Progenitor cell of endocrine pancreas (in vitro differentiated cells): Measurements from ENCODE around the gene LRRC3. TPM values are rescaled to one million over a fixed set of nuclear protein-coding genes. Genes with fewer than 3 reads are reported as not detected.

Source experiments
- DNase-seq: peaks from one replicate; pipeline ENCODE4 v3.0.0; 2021; ENCODE audit warnings: low spot score; ENCODE audit not compliant: unreplicated experiment
- H3K27ac Mint-ChIP-seq: 2 replicates; pipeline ENCODE4 v1.8.0; 2021; ENCODE audit warnings: mild to moderate bottlenecking, moderate library complexity, mixed read lengths
- H3K27me3 Mint-ChIP-seq: 2 replicates; pipeline ENCODE4 v1.8.0; 2021; ENCODE audit warnings: mixed read lengths
- H3K36me3 Mint-ChIP-seq: 2 replicates; pipeline ENCODE4 v1.8.0; 2022; ENCODE audit warnings: mixed read lengths; ENCODE audit not compliant: insufficient read depth
- H3K4me1 Mint-ChIP-seq: 2 replicates; pipeline ENCODE4 v1.8.0; 2021; ENCODE audit warnings: low read depth, mixed read lengths
- H3K4me3 Mint-ChIP-seq: 2 replicates; pipeline ENCODE4 v1.8.0; 2021; ENCODE audit warnings: low read depth, mild to moderate bottlenecking, moderate library complexity, mixed read lengths
- H3K9me3 Mint-ChIP-seq: 2 replicates; pipeline ENCODE4 v1.8.0; 2021; ENCODE audit warnings: low read depth, mixed read lengths
- CTCF ChIP-seq: fragments of 200-600 bp; sonication (generic); IDR thresholded peaks from one replicate; pipeline ENCODE4 v1.5.0; 2021; ENCODE audit warnings: antibody characterized with exemption, mild to moderate bottlenecking; ENCODE audit not compliant: unreplicated experiment
- total RNA-seq: library from RNA; stranded (reverse); gene quantifications from 2 replicates; pipeline ENCODE4 v1.2.1, GENCODE V29; 2021

LRRC3 gene
- total RNA-seq, 1 donor from 2014 or later = 5.1 TPM

- no peaks in the 10 kb centered on the region for H3K4me1 Mint-ChIP-seq
- no peak overlapping the region for H3K4me3 Mint-ChIP-seq
Observed at GRCh38 chr21:44464351-44464750, 9.0 kb downstream of the LRRC3 start.

GRCh38 chr21:44466351-44466954, 11.1 kb downstream of the LRRC3 start:
- Mint-ChIP-seq H3K27ac (no peak overlapping the region), H3K36me3 (no peaks in the 10 kb centered on the region), H3K27me3 (no peaks in the 10 kb centered on the region), H3K9me3 (no peaks in the 10 kb centered on the region), H3K4me1 (no peaks in the 10 kb centered on the region), H3K4me3 (no peak overlapping the region)
- no peak for DNase-seq
- TF ChIP-seq CTCF = no peak

More at GRCh38 chr21:44464351-44464750, 9.0 kb downstream of the LRRC3 start:
- no peaks in the 10 kb centered on the region for H3K27me3 Mint-ChIP-seq
- TF ChIP-seq CTCF = no peak
- no peaks in the 10 kb centered on the region for H3K36me3 Mint-ChIP-seq
- no peak overlapping the region for H3K27ac Mint-ChIP-seq
- no peak for DNase-seq
- no peaks in the 10 kb centered on the region for H3K9me3 Mint-ChIP-seq

- H3K27ac Mint-ChIP-seq = no peak overlapping the region
- TF ChIP-seq CTCF = no peak
- H3K36me3 Mint-ChIP-seq = no peaks in the 10 kb centered on the region
- H3K4me3 Mint-ChIP-seq = no peak overlapping the region
- DNase-seq = no peak
- no peaks in the 10 kb centered on the region for H3K4me1 Mint-ChIP-seq
- no peaks in the 10 kb centered on the region for H3K9me3 Mint-ChIP-seq
- no peaks in the 10 kb centered on the region for H3K27me3 Mint-ChIP-seq
Observed at GRCh38 chr21:44466996-44467858, 11.9 kb downstream of the LRRC3 start.

GRCh38 chr21:44467859-44468195, 12.5 kb downstream of the LRRC3 start:
- no peak overlapping the region for H3K27ac Mint-ChIP-seq
- DNase-seq = no peak
- no peaks in the 10 kb centered on the region for H3K4me1 Mint-ChIP-seq

GRCh38 chr21:44471341-44471740, 16.0 kb downstream of the LRRC3 start:
- H3K4me1 Mint-ChIP-seq = no peaks in the 10 kb centered on the region
- TF ChIP-seq CTCF = no peak
- no peak overlapping the region for H3K4me3 Mint-ChIP-seq
- H3K27me3 Mint-ChIP-seq = no peaks in the 10 kb centered on the region
- no peak for DNase-seq
- no peaks in the 10 kb centered on the region for H3K9me3 Mint-ChIP-seq
- no peaks in the 10 kb centered on the region for H3K36me3 Mint-ChIP-seq
- no peak overlapping the region for H3K27ac Mint-ChIP-seq

More at GRCh38 chr21:44467859-44468195, 12.5 kb downstream of the LRRC3 start:
- Mint-ChIP-seq H3K9me3 (no peaks in the 10 kb centered on the region), H3K4me3 (no peak overlapping the region), H3K36me3 (no peaks in the 10 kb centered on the region), H3K27me3 (no peaks in the 10 kb centered on the region)
- TF ChIP-seq CTCF = no peak
